GM12801 (cell line): Measurements from ENCODE around the gene ENAH.

Experiments
- TF ChIP-seq, protein P1 (sequence below): IDR thresholded peaks from one replicate; pipeline ENCODE4 v1.5.1; 2011; ENCODE audit warnings: control low read depth; ENCODE audit not compliant: insufficient read length; ENCODE audit errors: extremely low read depth

ENAH gene

GRCh38 chr1:225441314-225442122 lies 211.4 kb downstream of the ENAH start:
- TF ChIP-seq, protein P1, sequence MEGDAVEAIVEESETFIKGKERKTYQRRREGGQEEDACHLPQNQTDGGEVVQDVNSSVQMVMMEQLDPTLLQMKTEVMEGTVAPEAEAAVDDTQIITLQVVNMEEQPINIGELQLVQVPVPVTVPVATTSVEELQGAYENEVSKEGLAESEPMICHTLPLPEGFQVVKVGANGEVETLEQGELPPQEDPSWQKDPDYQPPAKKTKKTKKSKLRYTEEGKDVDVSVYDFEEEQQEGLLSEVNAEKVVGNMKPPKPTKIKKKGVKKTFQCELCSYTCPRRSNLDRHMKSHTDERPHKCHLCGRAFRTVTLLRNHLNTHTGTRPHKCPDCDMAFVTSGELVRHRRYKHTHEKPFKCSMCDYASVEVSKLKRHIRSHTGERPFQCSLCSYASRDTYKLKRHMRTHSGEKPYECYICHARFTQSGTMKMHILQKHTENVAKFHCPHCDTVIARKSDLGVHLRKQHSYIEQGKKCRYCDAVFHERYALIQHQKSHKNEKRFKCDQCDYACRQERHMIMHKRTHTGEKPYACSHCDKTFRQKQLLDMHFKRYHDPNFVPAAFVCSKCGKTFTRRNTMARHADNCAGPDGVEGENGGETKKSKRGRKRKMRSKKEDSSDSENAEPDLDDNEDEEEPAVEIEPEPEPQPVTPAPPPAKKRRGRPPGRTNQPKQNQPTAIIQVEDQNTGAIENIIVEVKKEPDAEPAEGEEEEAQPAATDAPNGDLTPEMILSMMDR: no peak

GRCh38 chr1:225440380-225441221 lies 212.3 kb downstream of the ENAH start:
- TF ChIP-seq, protein P1: no peak

DNA sequence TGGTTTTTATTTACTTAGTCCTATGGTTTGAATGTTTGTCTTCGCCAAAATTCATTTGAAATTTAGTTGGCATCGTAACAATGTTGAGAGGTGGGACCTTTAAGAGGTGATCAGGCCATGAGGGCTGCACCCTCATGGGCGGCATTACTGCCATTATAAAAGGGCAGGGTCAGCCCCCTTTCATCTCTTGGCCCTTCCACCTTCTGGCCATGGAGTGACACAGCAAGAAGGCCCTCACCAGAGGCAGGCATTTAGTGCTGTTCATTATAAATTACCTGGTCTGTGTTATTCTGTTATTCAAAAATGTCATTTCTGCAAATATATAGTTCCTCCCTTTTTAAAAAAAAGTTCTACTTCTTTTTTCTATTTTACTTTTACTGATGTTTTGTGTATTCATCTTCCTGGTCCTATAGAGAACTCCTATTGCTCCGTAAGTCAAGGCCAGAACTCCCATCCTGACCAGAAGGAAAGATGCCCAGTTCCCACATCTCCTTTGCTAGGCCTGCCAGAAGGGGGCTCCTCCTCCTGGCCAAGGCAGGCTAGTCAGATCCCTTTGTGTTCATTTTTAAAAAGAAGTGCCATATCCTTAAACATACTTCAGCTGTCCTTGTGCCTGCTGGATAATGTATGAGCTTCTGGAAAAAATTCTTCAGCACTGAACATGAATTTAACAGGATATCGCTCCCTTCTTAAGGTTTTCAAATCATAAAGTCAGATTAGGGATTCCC lies 215.0 kb downstream of the ENAH start:
- TF ChIP-seq, protein P1: no peak
